GM06990 (cell line): ENCODE data around the gene TMEM170B.

Experiments used
- DNase-seq: peaks from one replicate; pipeline ENCODE4 v3.0.0-alpha.2; 2011; ENCODE audit not compliant: insufficient read length; ENCODE audit errors: extremely low read depth
- H3K27me3 ChIP-seq: replicated peaks from 2 replicates; pipeline ENCODE4 v1.6.0; 2011; ENCODE audit warnings: low read length; ENCODE audit not compliant: control insufficient read depth, insufficient read depth
- H3K36me3 ChIP-seq: 2 replicates; pipeline ENCODE4 v1.5.1; 2011; ENCODE audit warnings: low read length; ENCODE audit not compliant: control insufficient read depth, insufficient read depth
- H3K4me3 ChIP-seq: replicated peaks from 2 replicates; pipeline ENCODE4 v1.5.1; 2011; ENCODE audit warnings: low read depth, mild to moderate bottlenecking, control low read depth, low read length
- TF ChIP-seq, protein P1 (sequence below): IDR thresholded peaks from 2 replicates; pipeline ENCODE4 v1.5.1; 2011; ENCODE audit warnings: low read length, control low read depth, mild to moderate bottlenecking, inconsistent platforms; ENCODE audit not compliant: insufficient read depth, poor library complexity, severe bottlenecking

Gene TMEM170B

DNA sequence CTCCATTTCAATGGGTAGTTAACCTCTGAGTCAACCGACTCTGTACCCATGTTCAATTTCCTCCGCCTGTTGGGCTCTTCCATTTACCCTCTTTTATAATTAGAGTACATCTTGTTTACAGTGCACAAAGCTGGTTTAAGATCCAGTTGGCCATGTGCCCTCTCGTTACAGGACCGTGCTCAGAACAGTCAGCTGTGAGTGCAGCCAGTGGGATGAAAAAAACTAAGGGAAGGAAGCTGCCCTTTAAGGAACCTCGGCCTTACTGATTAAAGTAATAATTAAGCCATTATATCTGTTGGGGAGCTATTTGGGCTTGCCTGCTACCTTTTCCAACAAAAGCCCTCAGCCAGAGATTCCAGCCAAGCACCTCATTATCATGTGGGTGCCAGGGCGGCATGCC is 68.8 kb downstream of the TMEM170B start:
- no peak for DNase-seq
- no peak overlapping the region for H3K4me3 ChIP-seq
- TF ChIP-seq, protein P1, sequence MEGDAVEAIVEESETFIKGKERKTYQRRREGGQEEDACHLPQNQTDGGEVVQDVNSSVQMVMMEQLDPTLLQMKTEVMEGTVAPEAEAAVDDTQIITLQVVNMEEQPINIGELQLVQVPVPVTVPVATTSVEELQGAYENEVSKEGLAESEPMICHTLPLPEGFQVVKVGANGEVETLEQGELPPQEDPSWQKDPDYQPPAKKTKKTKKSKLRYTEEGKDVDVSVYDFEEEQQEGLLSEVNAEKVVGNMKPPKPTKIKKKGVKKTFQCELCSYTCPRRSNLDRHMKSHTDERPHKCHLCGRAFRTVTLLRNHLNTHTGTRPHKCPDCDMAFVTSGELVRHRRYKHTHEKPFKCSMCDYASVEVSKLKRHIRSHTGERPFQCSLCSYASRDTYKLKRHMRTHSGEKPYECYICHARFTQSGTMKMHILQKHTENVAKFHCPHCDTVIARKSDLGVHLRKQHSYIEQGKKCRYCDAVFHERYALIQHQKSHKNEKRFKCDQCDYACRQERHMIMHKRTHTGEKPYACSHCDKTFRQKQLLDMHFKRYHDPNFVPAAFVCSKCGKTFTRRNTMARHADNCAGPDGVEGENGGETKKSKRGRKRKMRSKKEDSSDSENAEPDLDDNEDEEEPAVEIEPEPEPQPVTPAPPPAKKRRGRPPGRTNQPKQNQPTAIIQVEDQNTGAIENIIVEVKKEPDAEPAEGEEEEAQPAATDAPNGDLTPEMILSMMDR, result no peak
- H3K36me3 ChIP-seq, result no peaks in the 10 kb centered on the region
- no peaks in the 10 kb centered on the region for H3K27me3 ChIP-seq

- Histone ChIP-seq H3K4me3 (no peak overlapping the region), H3K36me3 (no peaks in the 10 kb centered on the region), H3K27me3 (no peaks in the 10 kb centered on the region)
- DNase-seq, result no peak
- TF ChIP-seq, protein P1, result no peak
These were observed 69.8 kb downstream of the TMEM170B start for GRCh38 chr6:11607383-11607782.

DNA sequence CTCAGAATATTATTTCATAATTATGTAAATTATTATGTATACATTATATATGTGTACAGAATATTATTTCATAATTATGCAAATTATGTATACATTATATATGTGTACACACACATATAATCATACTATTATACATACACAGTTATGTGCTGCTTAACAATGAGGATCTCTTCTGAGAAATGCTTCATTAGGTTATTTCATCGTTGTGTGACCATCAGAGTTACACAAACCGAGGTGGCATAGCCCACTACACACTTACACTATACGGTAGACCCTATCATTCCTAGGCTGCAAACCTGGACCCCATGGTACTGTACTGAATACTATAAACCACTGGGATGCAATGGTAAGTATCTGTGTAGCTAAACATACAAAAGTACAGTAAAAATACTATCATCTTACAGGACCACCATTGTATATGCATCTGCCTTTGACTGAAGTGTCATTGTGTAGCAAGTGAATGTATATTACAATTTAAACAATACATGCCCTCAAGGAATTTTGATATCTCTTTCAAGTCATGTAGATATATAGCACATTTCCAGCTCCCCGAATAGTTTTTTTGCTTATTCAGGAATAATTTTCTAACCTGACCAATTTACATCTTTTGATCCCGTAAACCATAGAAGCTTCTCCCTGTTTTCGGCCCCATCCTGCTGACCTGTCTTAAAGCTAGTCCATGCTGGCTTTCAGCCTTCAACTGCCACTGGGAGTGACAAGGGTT is 71.2 kb downstream of the TMEM170B start:
- DNase-seq, result no peak
- Histone ChIP-seq H3K4me3 (no peak overlapping the region), H3K27me3 (no peaks in the 10 kb centered on the region), H3K36me3 (no peaks in the 10 kb centered on the region)
- TF ChIP-seq, protein P1, result no peak

GRCh38 chr6:11609324-11610071 is 71.9 kb downstream of the TMEM170B start:
- Histone ChIP-seq H3K27me3 (no peaks in the 10 kb centered on the region), H3K4me3 (no peak overlapping the region), H3K36me3 (no peaks in the 10 kb centered on the region)
- DNase-seq, result no peak
- TF ChIP-seq, protein P1, result no peak

GRCh38 chr6:11613336-11613735 is 75.8 kb downstream of the TMEM170B start:
- H3K27me3 ChIP-seq, result no peaks in the 10 kb centered on the region
- DNase-seq, result no peak
- no peak overlapping the region for H3K4me3 ChIP-seq
- TF ChIP-seq, protein P1, result no peak
- no peaks in the 10 kb centered on the region for H3K36me3 ChIP-seq

GRCh38 chr6:11613858-11614257 is 76.3 kb downstream of the TMEM170B start:
- Histone ChIP-seq H3K27me3 (no peaks in the 10 kb centered on the region), H3K4me3 (no peak overlapping the region), H3K36me3 (no peaks in the 10 kb centered on the region)
- DNase-seq, result no peak
- TF ChIP-seq, protein P1, result no peak
